ENCODE results near the gene KRT33A.

DNA sequence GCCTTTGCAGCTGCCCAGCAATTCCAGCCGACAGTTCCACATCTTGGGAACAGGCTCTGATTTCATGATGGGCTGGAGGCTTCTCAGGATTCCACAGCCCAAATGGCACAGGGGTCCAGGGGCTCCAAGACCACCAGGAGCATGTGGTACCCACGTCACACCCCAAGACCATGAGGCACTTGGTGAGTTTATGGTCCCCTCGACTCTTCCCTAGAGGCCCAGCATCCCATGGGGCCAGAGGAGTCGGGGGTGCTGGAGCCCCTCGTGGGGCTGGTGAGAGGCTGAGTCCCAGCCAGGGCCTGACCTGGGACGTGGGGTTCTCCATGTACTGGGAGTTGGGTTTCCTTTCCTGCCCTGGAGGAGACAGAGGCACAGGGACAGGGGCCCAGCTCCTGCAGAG, 25.0 kb downstream of the KRT33A start:
- TF ChIP-seq EZH2 (IDR thresholded peaks at IDR 0.05; ENCODE audit: low read depth, unreplicated experiment) (no peak), JUNB (IDR thresholded peaks at IDR 0.05; ENCODE audit: unreplicated experiment) (no peak)
- TF ChIP-seq, protein P1, sequence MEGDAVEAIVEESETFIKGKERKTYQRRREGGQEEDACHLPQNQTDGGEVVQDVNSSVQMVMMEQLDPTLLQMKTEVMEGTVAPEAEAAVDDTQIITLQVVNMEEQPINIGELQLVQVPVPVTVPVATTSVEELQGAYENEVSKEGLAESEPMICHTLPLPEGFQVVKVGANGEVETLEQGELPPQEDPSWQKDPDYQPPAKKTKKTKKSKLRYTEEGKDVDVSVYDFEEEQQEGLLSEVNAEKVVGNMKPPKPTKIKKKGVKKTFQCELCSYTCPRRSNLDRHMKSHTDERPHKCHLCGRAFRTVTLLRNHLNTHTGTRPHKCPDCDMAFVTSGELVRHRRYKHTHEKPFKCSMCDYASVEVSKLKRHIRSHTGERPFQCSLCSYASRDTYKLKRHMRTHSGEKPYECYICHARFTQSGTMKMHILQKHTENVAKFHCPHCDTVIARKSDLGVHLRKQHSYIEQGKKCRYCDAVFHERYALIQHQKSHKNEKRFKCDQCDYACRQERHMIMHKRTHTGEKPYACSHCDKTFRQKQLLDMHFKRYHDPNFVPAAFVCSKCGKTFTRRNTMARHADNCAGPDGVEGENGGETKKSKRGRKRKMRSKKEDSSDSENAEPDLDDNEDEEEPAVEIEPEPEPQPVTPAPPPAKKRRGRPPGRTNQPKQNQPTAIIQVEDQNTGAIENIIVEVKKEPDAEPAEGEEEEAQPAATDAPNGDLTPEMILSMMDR (conservative IDR thresholded peaks at IDR 0.05; ENCODE audit: low read depth in 2 of 2), result no peak

Data from GM23338 (cell line).